Measurements from ENCODE around the gene SCNN1G. TPM values are rescaled to one million over a fixed set of nuclear protein-coding genes. Genes with fewer than 3 reads are reported as not detected.

The SCNN1G gene
- total RNA-seq, 1 experiment from 2014 or later: not detected

DNA sequence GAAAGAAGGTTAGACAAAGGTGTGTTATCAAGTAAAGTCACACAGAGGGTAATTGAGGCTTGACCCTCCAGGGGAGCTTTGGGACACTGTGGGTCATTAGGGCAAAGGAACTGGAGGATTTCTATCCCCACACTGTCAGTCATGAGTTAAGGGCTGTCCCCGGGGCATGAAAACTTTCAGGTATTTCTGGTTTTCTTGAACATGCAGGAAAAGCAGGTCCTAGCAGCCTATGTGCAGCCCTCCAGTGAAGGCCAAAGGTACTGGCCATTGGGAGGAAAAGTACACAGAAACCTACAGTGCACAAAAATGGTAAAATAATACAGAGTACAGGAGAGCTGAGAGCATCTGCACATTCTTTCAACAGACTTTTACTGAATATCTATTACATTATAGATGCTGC, 75.1 kb downstream of the SCNN1G start:
- Histone ChIP-seq H3K9me3 (ENCODE audit: control insufficient read depth in 1 of 2, insufficient read depth in 1 of 2, low read depth in 1 of 2, low read length in 2 of 2) (no peaks in the 10 kb centered on the region), H3K4me1 (ENCODE audit: control insufficient read depth in 1 of 2, insufficient read depth in 2 of 2, low read length in 2 of 2) (no peaks in the 10 kb centered on the region), H3K9ac (ENCODE audit: low read length) (no peak overlapping the region), H3K9me2 (ENCODE audit: insufficient read depth) (no peaks in the 10 kb centered on the region), H3K36me3 (ENCODE audit: control insufficient read depth in 1 of 2, insufficient read depth in 2 of 2, low read length in 2 of 2) (no peaks in the 10 kb centered on the region; a peak in 1 of 4 replicates), H3K27ac (ENCODE audit: low read depth, low read length) (no peak overlapping the region), H3K27me3 (ENCODE audit: insufficient read depth, low read length) (peaks cover 6% of the 10 kb centered on the region; the same call in 1 of the 2 replicates), H3K4me3 (replicated peaks in 1 of 2; ENCODE audit: low read depth in 1 of 2, low read length in 2 of 2) (no peak overlapping the region), H3K79me2 (ENCODE audit: insufficient read depth, low read length) (no peaks in the 10 kb centered on the region), H2AFZ (ENCODE audit: low read depth, low read length, poor library complexity, severe bottlenecking) (no peak overlapping the region), H3K4me2 (ENCODE audit: low read length) (no peak overlapping the region), H4K20me1 (ENCODE audit: insufficient read depth) (no peaks in the 10 kb centered on the region)
- DNase-seq (ENCODE audit: low read depth, low spot score) (no peak), ATAC-seq (no peak)
- RAD21 ChIA-PET (ENCODE audit: low non-redundant PET in 1 of 2, low total read pairs in 2 of 2, uncharacterized antibody in 2 of 2, unreplicated experiment in 2 of 2): no interaction called here
- intact Hi-C loops (cut with micrococcal nuclease): no loop called here
- CTCF ChIA-PET: no interaction called here
- TF ChIP-seq FOSL1 (IDR thresholded peaks at IDR 0.05; ENCODE audit: low read depth) (no peak), EZH2phosphoT487 (IDR thresholded peaks at IDR 0.05; ENCODE audit: borderline replicate concordance) (no peak), ELF1 (IDR thresholded peaks at IDR 0.05; ENCODE audit: borderline replicate concordance, low read depth) (no peak), EZH2 (IDR thresholded peaks at IDR 0.05) (no peak), CEBPB (IDR thresholded peaks at IDR 0.05; ENCODE audit: low read depth) (no peak), JUND (IDR thresholded peaks at IDR 0.05) (no peak), SRF (IDR thresholded peaks at IDR 0.05; ENCODE audit: low read depth) (no peak), POLR2A (IDR thresholded peaks at IDR 0.05; ENCODE audit: borderline replicate concordance, extremely low read depth, insufficient read depth, insufficient read length) (no peak), ZNF274 (IDR thresholded peaks at IDR 0.05; ENCODE audit: low read depth, low read length) (no peak), POLR2AphosphoS5 (IDR thresholded peaks at IDR 0.05; ENCODE audit: low read depth, low read length) (no peak), SIN3A (IDR thresholded peaks at IDR 0.05; ENCODE audit: low read depth) (no peak), SP1 (IDR thresholded peaks at IDR 0.05; ENCODE audit: low read depth) (no peak), CBX3 (IDR thresholded peaks at IDR 0.05; ENCODE audit: low read depth) (no peak), TCF7L2 (IDR thresholded peaks at IDR 0.05; ENCODE audit: borderline replicate concordance, extremely low read depth, insufficient read depth, insufficient read length) (no peak), EGR1 (IDR thresholded peaks at IDR 0.05; ENCODE audit: low read depth) (no peak), YY1 (IDR thresholded peaks at IDR 0.05; ENCODE audit: extremely low read depth, insufficient replicate concordance, low read depth, low read length) (no peak)
- TF ChIP-seq, protein P1, sequence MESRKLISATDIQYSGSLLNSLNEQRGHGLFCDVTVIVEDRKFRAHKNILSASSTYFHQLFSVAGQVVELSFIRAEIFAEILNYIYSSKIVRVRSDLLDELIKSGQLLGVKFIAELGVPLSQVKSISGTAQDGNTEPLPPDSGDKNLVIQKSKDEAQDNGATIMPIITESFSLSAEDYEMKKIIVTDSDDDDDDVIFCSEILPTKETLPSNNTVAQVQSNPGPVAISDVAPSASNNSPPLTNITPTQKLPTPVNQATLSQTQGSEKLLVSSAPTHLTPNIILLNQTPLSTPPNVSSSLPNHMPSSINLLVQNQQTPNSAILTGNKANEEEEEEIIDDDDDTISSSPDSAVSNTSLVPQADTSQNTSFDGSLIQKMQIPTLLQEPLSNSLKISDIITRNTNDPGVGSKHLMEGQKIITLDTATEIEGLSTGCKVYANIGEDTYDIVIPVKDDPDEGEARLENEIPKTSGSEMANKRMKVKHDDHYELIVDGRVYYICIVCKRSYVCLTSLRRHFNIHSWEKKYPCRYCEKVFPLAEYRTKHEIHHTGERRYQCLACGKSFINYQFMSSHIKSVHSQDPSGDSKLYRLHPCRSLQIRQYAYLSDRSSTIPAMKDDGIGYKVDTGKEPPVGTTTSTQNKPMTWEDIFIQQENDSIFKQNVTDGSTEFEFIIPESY (IDR thresholded peaks at IDR 0.05; ENCODE audit: extremely low read depth, insufficient replicate concordance, low read length): no peak
- TF ChIP-seq, protein P2, sequence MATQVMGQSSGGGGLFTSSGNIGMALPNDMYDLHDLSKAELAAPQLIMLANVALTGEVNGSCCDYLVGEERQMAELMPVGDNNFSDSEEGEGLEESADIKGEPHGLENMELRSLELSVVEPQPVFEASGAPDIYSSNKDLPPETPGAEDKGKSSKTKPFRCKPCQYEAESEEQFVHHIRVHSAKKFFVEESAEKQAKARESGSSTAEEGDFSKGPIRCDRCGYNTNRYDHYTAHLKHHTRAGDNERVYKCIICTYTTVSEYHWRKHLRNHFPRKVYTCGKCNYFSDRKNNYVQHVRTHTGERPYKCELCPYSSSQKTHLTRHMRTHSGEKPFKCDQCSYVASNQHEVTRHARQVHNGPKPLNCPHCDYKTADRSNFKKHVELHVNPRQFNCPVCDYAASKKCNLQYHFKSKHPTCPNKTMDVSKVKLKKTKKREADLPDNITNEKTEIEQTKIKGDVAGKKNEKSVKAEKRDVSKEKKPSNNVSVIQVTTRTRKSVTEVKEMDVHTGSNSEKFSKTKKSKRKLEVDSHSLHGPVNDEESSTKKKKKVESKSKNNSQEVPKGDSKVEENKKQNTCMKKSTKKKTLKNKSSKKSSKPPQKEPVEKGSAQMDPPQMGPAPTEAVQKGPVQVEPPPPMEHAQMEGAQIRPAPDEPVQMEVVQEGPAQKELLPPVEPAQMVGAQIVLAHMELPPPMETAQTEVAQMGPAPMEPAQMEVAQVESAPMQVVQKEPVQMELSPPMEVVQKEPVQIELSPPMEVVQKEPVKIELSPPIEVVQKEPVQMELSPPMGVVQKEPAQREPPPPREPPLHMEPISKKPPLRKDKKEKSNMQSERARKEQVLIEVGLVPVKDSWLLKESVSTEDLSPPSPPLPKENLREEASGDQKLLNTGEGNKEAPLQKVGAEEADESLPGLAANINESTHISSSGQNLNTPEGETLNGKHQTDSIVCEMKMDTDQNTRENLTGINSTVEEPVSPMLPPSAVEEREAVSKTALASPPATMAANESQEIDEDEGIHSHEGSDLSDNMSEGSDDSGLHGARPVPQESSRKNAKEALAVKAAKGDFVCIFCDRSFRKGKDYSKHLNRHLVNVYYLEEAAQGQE (IDR thresholded peaks at IDR 0.05; ENCODE audit: low read depth): no peak
- TF ChIP-seq, protein P3, sequence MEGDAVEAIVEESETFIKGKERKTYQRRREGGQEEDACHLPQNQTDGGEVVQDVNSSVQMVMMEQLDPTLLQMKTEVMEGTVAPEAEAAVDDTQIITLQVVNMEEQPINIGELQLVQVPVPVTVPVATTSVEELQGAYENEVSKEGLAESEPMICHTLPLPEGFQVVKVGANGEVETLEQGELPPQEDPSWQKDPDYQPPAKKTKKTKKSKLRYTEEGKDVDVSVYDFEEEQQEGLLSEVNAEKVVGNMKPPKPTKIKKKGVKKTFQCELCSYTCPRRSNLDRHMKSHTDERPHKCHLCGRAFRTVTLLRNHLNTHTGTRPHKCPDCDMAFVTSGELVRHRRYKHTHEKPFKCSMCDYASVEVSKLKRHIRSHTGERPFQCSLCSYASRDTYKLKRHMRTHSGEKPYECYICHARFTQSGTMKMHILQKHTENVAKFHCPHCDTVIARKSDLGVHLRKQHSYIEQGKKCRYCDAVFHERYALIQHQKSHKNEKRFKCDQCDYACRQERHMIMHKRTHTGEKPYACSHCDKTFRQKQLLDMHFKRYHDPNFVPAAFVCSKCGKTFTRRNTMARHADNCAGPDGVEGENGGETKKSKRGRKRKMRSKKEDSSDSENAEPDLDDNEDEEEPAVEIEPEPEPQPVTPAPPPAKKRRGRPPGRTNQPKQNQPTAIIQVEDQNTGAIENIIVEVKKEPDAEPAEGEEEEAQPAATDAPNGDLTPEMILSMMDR (IDR thresholded peaks at IDR 0.05 in 2 of 3, conservative IDR thresholded peaks at IDR 0.05 in 1 of 3; ENCODE audit: borderline replicate concordance in 1 of 3, insufficient read depth in 1 of 3, low read depth in 2 of 3, low read length in 2 of 3): no peak
- POLR2A ChIA-PET: interaction anchor here (0.6 kb wide), 1 partner anchor 28 kb away, joined by 3 read pairs; no protein-coding TSS in a partner anchor
- BruUV-seq (replicated peaks): no TSS peak

All from HCT116 (cell line).